Tibial nerve (tissue), 4 donors: Measurements from ENCODE around the gene LRPAP1. TPM values are rescaled to one million over a fixed set of nuclear protein-coding genes. Genes with fewer than 3 reads are reported as not detected.
"Not testable (repeated sequence)": the region's sequence is repeated elsewhere in the genome, so short reads cannot be mapped to it uniquely, and the experiment has no call there.

Source experiments
- DNase-seq, 2 donors: peaks; one replicate each; pipeline ENCODE4 v3.0.0-alpha.2; 2019; ENCODE audit warnings: low spot score in 2 of 2
- H3K27ac ChIP-seq, 4 donors: fragments of 200-600 bp; sonication (generic) in 3 of 4; one replicate each; pipeline ENCODE4 v1.5.1; 2017 to 2019; ENCODE audit warnings: mild to moderate bottlenecking in 1 of 4
- H3K27me3 ChIP-seq, 2 donors: fragments of 200-600 bp; sonication (generic) in 1 of 2; one replicate each; pipeline versions ENCODE4 v1.5.1 to v1.6.0; 2017 to 2019
- H3K36me3 ChIP-seq, 3 donors: fragments of 200-600 bp; sonication (generic); one replicate each; pipeline ENCODE4 v1.5.1; 2018 to 2019
- H3K4me1 ChIP-seq, 4 donors: fragments of 200-600 bp; sonication (generic) in 3 of 4; one replicate each; pipeline ENCODE4 v1.5.1; 2017 to 2019
- H3K4me3 ChIP-seq, 4 donors: fragments of 200-600 bp; sonication (generic) in 3 of 4; one replicate each; pipeline ENCODE4 v1.5.1; 2017 to 2019; ENCODE audit warnings: mild to moderate bottlenecking in 1 of 4, moderate library complexity in 1 of 4
- H3K9me3 ChIP-seq, 4 donors: fragments of 200-600 bp; sonication (generic) in 3 of 4; one replicate each; pipeline ENCODE4 v1.5.1; 2017 to 2019
- EP300 ChIP-seq, 2 donors: sonication (generic); formaldehyde crosslinking; IDR thresholded peaks; one replicate each; pipeline ENCODE4 v1.6.1; 2017; ENCODE audit warnings: antibody characterized with exemption in 2 of 2, mild to moderate bottlenecking in 1 of 2
- POLR2A ChIP-seq, 2 donors: fragments of 450-650 bp; IDR thresholded peaks; one replicate each; pipeline ENCODE4 v1.6.1; 2017; ENCODE audit warnings: antibody characterized with exemption in 2 of 2, mild to moderate bottlenecking in 2 of 2, moderate library complexity in 2 of 2
- WGBS, 2 donors: methylation state at CpG; one replicate each; pipeline ENCODE4 v1.1.5; 2018; 5-methylcytosine and 5-hydroxymethylcytosine counted together
- total RNA-seq, 4 donors: library from RNA; depleted of rRNA; stranded (reverse); fragments of >200 nt; gene quantifications; one replicate each; pipeline ENCODE4 v1.1.0, GENCODE V29; 2016
- TF ChIP-seq, protein P1 (sequence below), 5 experiments: fragments of 200-600 bp in 3 of 5; fragments of 450-650 bp in 2 of 5; sonication (generic) in 3 of 5; IDR thresholded peaks; one replicate each; pipeline ENCODE4 v1.5.1; 2016 to 2019; ENCODE audit warnings: antibody characterized with exemption in 5 of 5, mild to moderate bottlenecking in 3 of 5, moderate library complexity in 2 of 5

The LRPAP1 gene
- total RNA-seq, 4 donors from 2014 or later = 68.1 to 169 (median 108) TPM

DNA sequence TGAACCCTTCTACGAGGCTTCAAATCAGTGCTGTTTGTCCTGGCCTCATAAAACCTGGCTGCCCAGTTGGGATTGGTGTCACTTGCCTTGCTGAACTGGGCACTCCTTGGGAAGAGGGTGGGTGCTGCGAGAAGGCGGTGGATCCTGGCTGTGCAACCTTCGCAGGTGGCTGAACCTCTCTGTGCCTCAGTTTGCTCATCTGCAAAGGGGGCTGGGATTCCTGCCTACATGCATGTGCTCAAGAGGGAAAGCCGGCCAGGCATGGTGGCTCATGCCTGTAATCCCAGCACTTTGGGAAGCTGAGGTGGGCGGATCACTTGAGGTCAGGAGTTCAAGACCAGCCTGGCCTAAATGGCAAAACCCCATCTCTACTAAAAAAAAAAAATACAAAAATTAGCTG is 17.8 kb upstream of the LRPAP1 start:
- not testable (repeated sequence) for H3K4me1 ChIP-seq, H3K27ac ChIP-seq, H3K9me3 ChIP-seq, H3K36me3 ChIP-seq, DNase-seq, H3K27me3 ChIP-seq, H3K4me3 ChIP-seq
- WGBS, 2 donors = 92 to 93% methylated on average over 2 of the region's 6 CpGs

DNA sequence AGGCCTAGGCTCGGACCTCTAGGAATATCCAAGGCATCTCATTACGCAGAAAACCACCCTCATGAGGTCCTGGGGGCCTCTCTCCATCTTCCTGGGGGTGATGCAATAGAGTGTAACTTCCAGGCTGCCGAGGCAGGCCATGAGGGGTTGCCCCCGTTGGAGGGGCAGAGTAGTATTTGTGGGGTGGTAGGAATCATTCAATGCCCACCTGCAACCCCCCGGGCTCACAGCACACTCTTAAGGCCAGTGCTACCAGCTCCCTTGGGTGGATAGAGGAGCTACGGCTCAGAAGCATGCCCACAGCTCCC is 17.4 kb upstream of the LRPAP1 start:
- not testable (repeated sequence) for H3K9me3 ChIP-seq, H3K36me3 ChIP-seq, H3K4me1 ChIP-seq, DNase-seq, H3K27ac ChIP-seq, H3K4me3 ChIP-seq, H3K27me3 ChIP-seq
- 86 to 88% methylated on average over 1 to 3 of the region's 6 CpGs for WGBS, 2 donors

DNA sequence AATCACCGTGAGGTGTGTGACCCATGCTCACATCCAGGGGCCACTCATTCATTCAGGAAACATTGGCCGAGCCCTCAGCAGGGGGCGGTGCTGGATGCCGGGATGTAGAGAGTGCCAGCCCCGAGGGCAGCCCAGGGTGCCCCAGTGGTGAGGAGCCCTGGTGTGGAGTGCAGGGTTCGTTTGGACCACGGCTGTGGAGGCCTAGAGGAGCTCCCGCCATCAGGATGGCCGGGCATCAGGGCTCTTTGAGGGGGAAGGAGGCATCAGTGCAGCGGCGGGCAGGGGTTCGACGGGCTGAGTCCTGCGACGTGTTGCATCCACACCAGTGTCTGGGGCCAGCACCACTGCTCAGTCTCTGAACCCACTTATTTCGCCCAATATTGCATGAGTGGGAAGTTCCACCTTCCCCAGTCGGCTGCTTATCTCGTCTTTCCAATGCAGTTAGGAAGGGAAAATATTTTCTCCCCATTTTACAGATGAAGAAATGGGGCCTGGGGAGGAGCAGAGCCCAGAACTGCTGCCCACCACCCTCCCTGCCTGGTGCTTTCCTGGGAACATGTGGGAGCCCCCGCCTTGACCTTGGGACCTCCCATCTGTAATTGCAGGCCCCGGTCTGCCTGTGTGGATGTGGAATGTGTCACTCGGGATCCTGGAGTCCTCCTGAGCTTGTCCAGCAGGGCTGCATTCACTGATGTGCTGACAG is 16.9 kb upstream of the LRPAP1 start:
- H3K4me3 ChIP-seq, H3K9me3 ChIP-seq, H3K27ac ChIP-seq, H3K27me3 ChIP-seq, H3K36me3 ChIP-seq, DNase-seq, H3K4me1 ChIP-seq: not testable (repeated sequence)
- WGBS, 2 donors = 80 to 81% methylated on average over 19 to 21 of the region's 21 CpGs

DNA sequence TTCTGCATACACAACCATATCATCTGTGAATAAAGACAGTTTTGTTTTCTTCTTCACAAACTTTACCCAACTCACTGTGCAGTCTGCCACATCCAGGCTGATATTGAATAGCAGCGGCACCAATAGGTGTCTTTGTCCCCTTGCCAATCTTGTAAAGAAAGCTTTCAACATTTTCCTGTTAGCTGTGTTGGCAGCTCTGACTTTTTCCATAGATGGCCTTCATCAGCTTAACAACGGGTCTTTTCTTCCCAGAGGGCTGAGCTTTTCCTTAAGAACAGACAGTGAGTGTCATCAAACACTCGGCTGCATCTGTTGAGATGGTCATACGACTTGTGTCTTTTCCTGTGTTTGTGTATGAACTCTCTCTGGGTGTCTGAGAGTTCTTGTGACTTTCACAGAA is 14.5 kb upstream of the LRPAP1 start:
- not testable (repeated sequence) for H3K27ac ChIP-seq, DNase-seq, H3K36me3 ChIP-seq, H3K27me3 ChIP-seq, H3K9me3 ChIP-seq, H3K4me3 ChIP-seq, H3K4me1 ChIP-seq
- WGBS, 2 donors = 23 to 36% methylated on average over 4 of the region's 4 CpGs

DNA sequence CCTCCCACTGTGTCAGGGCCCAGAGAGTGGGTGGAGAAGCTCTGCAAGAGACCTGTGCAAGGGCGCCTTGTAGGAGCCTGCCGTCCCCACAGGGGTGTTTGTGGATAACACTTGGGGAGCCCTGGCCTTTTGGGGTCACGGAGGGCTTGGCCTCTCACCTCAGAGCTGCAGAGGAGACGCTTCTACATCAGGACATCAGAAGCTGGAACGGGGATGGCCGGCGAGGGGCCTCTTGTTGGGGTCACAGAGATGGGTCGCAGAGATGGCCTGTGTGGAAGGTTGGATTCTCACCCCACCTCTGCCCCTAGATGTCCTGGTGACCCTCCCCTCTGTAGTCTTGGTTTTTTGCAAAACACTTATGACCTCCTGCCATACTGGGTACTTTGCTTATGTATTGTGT is 13.1 kb upstream of the LRPAP1 start:
- H3K9me3 ChIP-seq, H3K27ac ChIP-seq, H3K36me3 ChIP-seq, H3K4me3 ChIP-seq, H3K4me1 ChIP-seq, H3K27me3 ChIP-seq, DNase-seq: not testable (repeated sequence)
- WGBS, 2 donors = 85 to 89% methylated on average over 5 to 7 of the region's 8 CpGs

DNA sequence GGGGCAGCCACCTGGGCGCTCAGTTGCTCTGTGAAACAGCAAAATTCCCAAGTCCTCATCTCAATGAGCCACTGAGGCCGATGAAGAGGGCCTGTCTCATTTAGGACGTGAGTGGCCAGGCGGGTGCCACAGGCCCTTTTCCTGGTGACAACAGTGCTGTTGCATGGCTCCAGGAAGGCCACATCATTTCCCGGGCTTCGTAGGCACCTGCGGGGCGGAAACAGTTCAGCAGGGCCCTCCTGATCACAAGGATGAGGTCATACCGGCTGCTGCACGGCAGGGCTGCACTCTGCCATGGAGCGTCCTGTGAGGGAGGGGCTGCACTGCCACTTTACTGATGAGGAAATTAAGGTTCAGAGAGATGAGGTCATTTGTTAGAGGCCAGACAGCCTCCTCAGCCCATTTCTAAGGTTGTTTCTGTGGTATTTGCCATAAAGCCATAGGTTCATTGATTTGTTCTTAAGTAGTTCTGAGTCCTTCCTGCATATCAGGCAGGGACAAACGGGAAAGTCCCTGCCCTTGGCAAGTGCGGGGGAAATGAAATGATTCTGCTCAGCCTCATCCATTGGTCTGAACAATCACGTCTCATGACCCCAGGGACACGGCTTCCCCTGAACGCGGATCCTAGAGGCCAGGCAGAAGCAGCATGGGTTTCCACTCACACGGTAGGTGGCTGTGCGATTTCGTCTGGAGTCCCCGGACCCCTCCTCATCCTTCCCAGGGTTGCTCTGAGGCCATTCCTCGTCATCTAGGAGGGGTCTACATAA is 12.2 kb upstream of the LRPAP1 start:
- H3K9me3 ChIP-seq, H3K4me1 ChIP-seq, H3K27me3 ChIP-seq, H3K27ac ChIP-seq, H3K36me3 ChIP-seq, H3K4me3 ChIP-seq, DNase-seq: not testable (repeated sequence)
- WGBS, 2 donors = 61 to 63% methylated on average over 22 of the region's 22 CpGs

DNA sequence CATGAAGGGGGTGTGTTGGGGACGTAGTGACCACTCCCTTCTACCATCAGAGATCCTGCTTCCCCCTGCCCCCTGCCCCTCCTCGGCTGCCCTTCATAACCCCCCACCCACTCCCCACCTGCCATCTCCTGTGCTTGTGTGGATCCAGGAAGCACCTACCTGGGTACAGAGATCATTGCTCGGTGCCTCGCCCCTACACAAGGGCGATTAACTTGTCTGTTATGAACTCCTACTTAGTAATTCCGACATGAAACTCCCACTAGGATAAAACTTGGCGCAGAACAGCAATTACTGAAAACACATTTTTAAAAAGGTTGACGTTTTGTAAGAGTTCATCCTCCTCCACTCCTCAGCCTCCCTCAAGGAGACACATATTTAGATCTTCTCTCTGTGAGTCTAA is 11.2 kb upstream of the LRPAP1 start:
- H3K27me3 ChIP-seq, DNase-seq, H3K27ac ChIP-seq, H3K4me3 ChIP-seq, H3K36me3 ChIP-seq, H3K4me1 ChIP-seq: not testable (repeated sequence)
- H3K9me3 ChIP-seq = peaks cover 0 to 10% (median 0%) of the 10 kb centered on the region in 4 donors
- WGBS, 2 donors = 60 to 62% methylated on average over 7 to 8 of the region's 8 CpGs

DNA sequence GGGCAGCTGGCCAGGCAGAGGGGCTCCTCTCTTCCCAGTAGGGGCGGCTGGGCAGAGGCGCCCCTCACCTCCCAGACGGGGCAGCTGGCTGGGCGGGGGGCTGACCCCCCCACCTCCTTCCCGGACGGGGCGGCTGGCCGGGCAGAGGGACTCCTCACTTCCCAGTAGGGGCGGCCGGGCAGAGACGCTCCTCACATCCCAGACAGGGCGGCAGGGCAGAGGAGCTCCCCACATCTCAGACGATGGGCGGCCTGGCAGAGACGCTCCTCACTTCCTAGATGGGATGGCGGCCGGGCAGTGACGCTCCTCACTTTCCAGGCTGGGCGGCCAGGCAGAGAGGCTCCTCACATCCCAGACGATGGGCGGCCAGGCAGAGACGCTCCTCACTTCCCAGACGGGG is 6.7 kb upstream of the LRPAP1 start:
- H3K27ac ChIP-seq, H3K4me3 ChIP-seq, H3K27me3 ChIP-seq, DNase-seq, H3K36me3 ChIP-seq, H3K4me1 ChIP-seq: not testable (repeated sequence)
- 95% methylated on average over 13 of the region's 23 CpGs; no CpG with 5 or more reads in 1 of the 2 donors for WGBS, 2 donors
- H3K9me3 ChIP-seq = peaks cover 0 to 13% (median 0%) of the 10 kb centered on the region in 4 donors

DNA sequence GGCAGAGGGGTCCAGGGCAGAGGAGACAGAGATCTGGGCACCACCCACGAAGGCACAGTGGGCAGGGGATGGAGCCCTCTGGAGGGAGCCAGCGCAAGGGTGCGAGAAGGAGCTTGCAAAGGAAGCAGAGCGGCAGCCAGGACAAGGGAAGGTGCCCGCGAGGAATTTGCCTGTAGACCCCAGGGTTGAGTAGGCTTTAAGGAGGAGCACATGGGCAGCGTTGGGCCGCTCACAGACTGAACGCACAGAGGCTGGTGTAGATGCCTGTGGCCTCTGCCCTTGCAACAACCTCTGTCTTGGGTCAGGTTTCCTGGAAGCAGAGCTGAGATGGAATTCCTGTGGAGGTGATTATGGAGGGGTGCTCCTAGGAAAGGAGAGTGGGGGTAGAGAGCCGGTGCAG is 3.6 kb upstream of the LRPAP1 start:
- not testable (repeated sequence) for H3K4me3 ChIP-seq, H3K27ac ChIP-seq, H3K27me3 ChIP-seq, DNase-seq, H3K36me3 ChIP-seq
- 84 to 90% methylated on average over 10 of the region's 10 CpGs for whole genome bisulfite sequencing, 2 donors
- Histone ChIP-seq H3K9me3 (peaks cover 0 to 13% (median 0%) of the 10 kb centered on the region in 4 donors), H3K4me1 (peaks cover 0 to 16% (median 9%) of the 10 kb centered on the region in 4 donors)

DNA sequence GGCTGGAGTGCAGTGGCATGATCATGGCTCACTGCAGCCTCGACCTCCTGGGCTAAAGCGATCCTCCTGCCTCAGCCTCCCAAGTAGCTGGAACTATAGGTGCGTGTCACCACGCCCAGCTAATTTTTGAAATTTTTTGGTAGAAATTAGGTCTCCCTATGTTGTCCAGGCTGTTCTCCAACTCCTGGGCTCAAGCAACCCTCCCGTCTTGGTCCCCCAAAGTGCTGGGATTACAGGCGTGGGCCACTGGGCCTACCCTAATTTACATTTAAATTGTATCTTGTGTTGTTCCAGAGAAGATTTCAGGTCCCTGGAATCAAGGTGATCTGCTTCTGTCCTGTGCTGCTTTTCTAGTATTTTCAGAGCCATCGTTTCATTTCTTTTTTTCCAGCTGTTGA is 1.2 kb upstream of the LRPAP1 start:
- Histone ChIP-seq H3K4me3 (no peak overlapping the region), H3K36me3 (peaks cover 0 to 16% (median 0%) of the 10 kb centered on the region in 3 donors), H3K27ac (no peak overlapping the region), H3K4me1 (peaks cover 0 to 38% (median 20%) of the 10 kb centered on the region in 4 donors), H3K9me3 (peaks cover 0 to 2% (median 0%) of the 10 kb centered on the region in 4 donors), H3K27me3 (no peaks in the 10 kb centered on the region)
- DNase-seq = no peak
- 92 to 95% methylated on average over 7 of the region's 7 CpGs for WGBS, 2 donors
- no peak for TF ChIP-seq POLR2A (IDR thresholded peaks at IDR 0.05)
- TF ChIP-seq EP300 (IDR thresholded peaks at IDR 0.05) = no peak
- TF ChIP-seq, protein P1, sequence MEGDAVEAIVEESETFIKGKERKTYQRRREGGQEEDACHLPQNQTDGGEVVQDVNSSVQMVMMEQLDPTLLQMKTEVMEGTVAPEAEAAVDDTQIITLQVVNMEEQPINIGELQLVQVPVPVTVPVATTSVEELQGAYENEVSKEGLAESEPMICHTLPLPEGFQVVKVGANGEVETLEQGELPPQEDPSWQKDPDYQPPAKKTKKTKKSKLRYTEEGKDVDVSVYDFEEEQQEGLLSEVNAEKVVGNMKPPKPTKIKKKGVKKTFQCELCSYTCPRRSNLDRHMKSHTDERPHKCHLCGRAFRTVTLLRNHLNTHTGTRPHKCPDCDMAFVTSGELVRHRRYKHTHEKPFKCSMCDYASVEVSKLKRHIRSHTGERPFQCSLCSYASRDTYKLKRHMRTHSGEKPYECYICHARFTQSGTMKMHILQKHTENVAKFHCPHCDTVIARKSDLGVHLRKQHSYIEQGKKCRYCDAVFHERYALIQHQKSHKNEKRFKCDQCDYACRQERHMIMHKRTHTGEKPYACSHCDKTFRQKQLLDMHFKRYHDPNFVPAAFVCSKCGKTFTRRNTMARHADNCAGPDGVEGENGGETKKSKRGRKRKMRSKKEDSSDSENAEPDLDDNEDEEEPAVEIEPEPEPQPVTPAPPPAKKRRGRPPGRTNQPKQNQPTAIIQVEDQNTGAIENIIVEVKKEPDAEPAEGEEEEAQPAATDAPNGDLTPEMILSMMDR (IDR thresholded peaks at IDR 0.05) = no peak
